Breast epithelium (tissue), 4 donors: ENCODE measurements around the gene KCNN4. TPM values are rescaled to one million over a fixed set of nuclear protein-coding genes. Genes with fewer than 3 reads are reported as not detected.

Experiments
- DNase-seq, 2 donors: peaks; one replicate each; pipeline ENCODE4 v3.0.0-alpha.2; 2019; ENCODE audit warnings: low spot score in 2 of 2
- H3K27ac ChIP-seq, 2 donors: fragments of 200-600 bp; sonication (generic) in 1 of 2; one replicate each; pipeline ENCODE4 v1.5.1; 2016 to 2019; ENCODE audit warnings: mild to moderate bottlenecking in 1 of 2
- H3K27me3 ChIP-seq, 2 donors: fragments of 200-600 bp; sonication (generic) in 1 of 2; one replicate each; pipeline versions ENCODE4 v1.5.1 to v1.6.0; 2017 to 2019; ENCODE audit warnings: control low read depth in 1 of 2, mild to moderate bottlenecking in 1 of 2
- H3K36me3 ChIP-seq: fragments of 200-600 bp; one replicate; pipeline ENCODE4 v1.5.1; 2019
- H3K4me1 ChIP-seq, 2 donors: fragments of 200-600 bp; sonication (generic); one replicate each; pipeline ENCODE4 v1.5.1; 2016 to 2019; ENCODE audit warnings: control low read depth in 1 of 2
- H3K4me3 ChIP-seq, 3 donors: fragments of 200-600 bp; sonication (generic); 1 replicate in 2 of 3; 2 replicates in 1 of 3; pipeline ENCODE4 v1.5.1; 2016 to 2019; ENCODE audit warnings: mild to moderate bottlenecking in 3 of 3, moderate library complexity in 2 of 3
- H3K9me3 ChIP-seq, 2 donors: fragments of 200-600 bp; sonication (generic) in 1 of 2; one replicate each; pipeline ENCODE4 v1.5.1; 2016 to 2019; ENCODE audit warnings: control low read depth in 1 of 2
- CTCF ChIP-seq, 3 donors: fragments of 450-650 bp; IDR thresholded peaks; one replicate each; pipeline ENCODE4 v1.5.1; 2016 to 2017; ENCODE audit warnings: antibody characterized with exemption in 3 of 3, mild to moderate bottlenecking in 3 of 3, moderate library complexity in 3 of 3
- POLR2A ChIP-seq: fragments of 450-650 bp; IDR thresholded peaks from one replicate; pipeline ENCODE4 v1.6.1; 2016; ENCODE audit warnings: antibody characterized with exemption, mild to moderate bottlenecking, moderate library complexity
- POLR2AphosphoS5 ChIP-seq, 3 donors: sonication (generic); formaldehyde crosslinking; IDR thresholded peaks; one replicate each; pipeline ENCODE4 v1.6.1; 2017; ENCODE audit warnings: antibody characterized with exemption in 3 of 3
- intact Hi-C: fragments of 100-400 bp; cut with DNase I; formaldehyde crosslinking; loops from one replicate; pipeline ENCODE4 v1.15.1; 2023; ENCODE audit warnings: low total_unique reads
- total RNA-seq, 3 donors: library from RNA; depleted of rRNA; stranded (reverse); fragments of >200 nt; gene quantifications; one replicate each; pipeline ENCODE4 v1.1.0, GENCODE V29; 2016

The KCNN4 gene
- total RNA-seq, 3 donors from 2014 or later, result 1.9 to 61.9 (median 28.2) TPM

- peak overlapping the region in 2 of 3 donors; percentile 39 to 53 for H3K4me3 ChIP-seq
- intact Hi-C loops, result no loop called here
- H3K4me1 ChIP-seq, result peaks cover 5 to 15% of the 10 kb centered on the region in 2 donors
- no peaks in the 10 kb centered on the region for H3K27me3 ChIP-seq
- no peaks in the 10 kb centered on the region for H3K36me3 ChIP-seq
- H3K9me3 ChIP-seq, result no peaks in the 10 kb centered on the region
- peak in 1 of 2 donors; percentile 44 for DNase-seq
- no peak for TF ChIP-seq CTCF (IDR thresholded peaks at IDR 0.05)
- no peak for TF ChIP-seq POLR2A
- no peak for TF ChIP-seq POLR2AphosphoS5 (IDR thresholded peaks at IDR 0.05)
- peak overlapping the region; percentile 79 to 90 for H3K27ac ChIP-seq
Measured at GRCh38 chr19:43782689-43783231, 2.0 kb upstream of the KCNN4 start.

- Histone ChIP-seq H3K27ac (peak overlapping the region; percentile 79 to 90), H3K4me1 (peaks cover 5 to 18% of the 10 kb centered on the region in 2 donors), H3K9me3 (no peaks in the 10 kb centered on the region), H3K4me3 (peak overlapping the region in 1 of 3 donors; percentile 39), H3K27me3 (no peaks in the 10 kb centered on the region), H3K36me3 (no peaks in the 10 kb centered on the region)
- intact Hi-C loops, result no loop called here
- DNase-seq, result no peak
- TF ChIP-seq POLR2AphosphoS5 (IDR thresholded peaks at IDR 0.05) (no peak), POLR2A (no peak), CTCF (IDR thresholded peaks at IDR 0.05) (no peak)
Measured at GRCh38 chr19:43782311-43782660, 1.5 kb upstream of the KCNN4 start.

GRCh38 chr19:43781630-43782310 is 997 bp upstream of the KCNN4 start:
- no peaks in the 10 kb centered on the region for H3K27me3 ChIP-seq
- intact Hi-C loops, result no loop called here

GRCh38 chr19:43779820-43780219 is 953 bp downstream of the KCNN4 start:
- Histone ChIP-seq H3K9me3 (no peaks in the 10 kb centered on the region), H3K36me3 (no peaks in the 10 kb centered on the region), H3K27ac (peak overlapping the region; percentile 84 to 87), H3K4me1 (peaks cover 5 to 18% of the 10 kb centered on the region in 2 donors), H3K27me3 (no peaks in the 10 kb centered on the region), H3K4me3 (peak overlapping the region in 2 of 3 donors; percentile 50 to 57)
- intact Hi-C loops, result no loop called here
- no peak for TF ChIP-seq POLR2AphosphoS5 (IDR thresholded peaks at IDR 0.05)
- TF ChIP-seq POLR2A, result no peak
- no peak for TF ChIP-seq CTCF (IDR thresholded peaks at IDR 0.05)
- DNase-seq, result no peak

More at GRCh38 chr19:43781630-43782310, 997 bp upstream of the KCNN4 start:
- H3K36me3 ChIP-seq, result no peaks in the 10 kb centered on the region
- H3K4me1 ChIP-seq, result peaks cover 5 to 18% of the 10 kb centered on the region in 2 donors
- H3K27ac ChIP-seq, result peak overlapping the region; percentile 84 to 90
- DNase-seq, result no peak
- H3K9me3 ChIP-seq, result no peaks in the 10 kb centered on the region
- H3K4me3 ChIP-seq, result no peak overlapping the region
- TF ChIP-seq POLR2A (no peak), CTCF (IDR thresholded peaks at IDR 0.05) (no peak), POLR2AphosphoS5 (IDR thresholded peaks at IDR 0.05) (no peak)

- peak overlapping the region in 2 of 3 donors; percentile 50 to 57 for H3K4me3 ChIP-seq
- TF ChIP-seq CTCF (IDR thresholded peaks at IDR 0.05) (no peak), POLR2AphosphoS5 (IDR thresholded peaks at IDR 0.05) (no peak), POLR2A (no peak)
- intact Hi-C loops, result no loop called here
- no peaks in the 10 kb centered on the region for H3K36me3 ChIP-seq
- peak in 1 of 2 donors; percentile 68 for DNase-seq
- H3K27ac ChIP-seq, result peak overlapping the region; percentile 84 to 87
- no peaks in the 10 kb centered on the region for H3K27me3 ChIP-seq
- H3K4me1 ChIP-seq, result peaks cover 0 to 18% of the 10 kb centered on the region in 2 donors
- no peaks in the 10 kb centered on the region for H3K9me3 ChIP-seq
Measured at GRCh38 chr19:43779147-43779819, 1.5 kb downstream of the KCNN4 start.
